ENCODE measurements around the gene S100B. TPM values are rescaled to one million over a fixed set of nuclear protein-coding genes. Genes with fewer than 3 reads are reported as not detected.
A peak's percentile ranks its signal among the peaks of the same experiment; 100 is the strongest.

The S100B gene
- total RNA-seq, 1 donor from 2014 or later, result not detected

- Mint-ChIP-seq H3K27ac (ENCODE audit: unreplicated experiment) (no peak overlapping the region), H3K36me3 (ENCODE audit: low read depth) (no peaks in the 10 kb centered on the region), H3K4me3 (ENCODE audit: unreplicated experiment) (no peak overlapping the region), H3K4me1 (ENCODE audit: low read depth) (peaks cover 17% of the 10 kb centered on the region), H3K27me3 (ENCODE audit: low read depth) (no peaks in the 10 kb centered on the region), H3K9me3 (ENCODE audit: low read depth) (peaks cover 6% of the 10 kb centered on the region)
- DNase-seq (ENCODE audit: low spot score), result no peak
- TF ChIP-seq CTCF (IDR thresholded peaks at IDR 0.05), result no peak
Observed at GRCh38 chr21:46626536-46626935, 21.7 kb upstream of the S100B start.

GRCh38 chr21:46625759-46626158 lies 20.9 kb upstream of the S100B start:
- H3K27ac Mint-ChIP-seq (ENCODE audit: unreplicated experiment), result no peak overlapping the region
- no peak overlapping the region for H3K4me3 Mint-ChIP-seq (ENCODE audit: unreplicated experiment)
- TF ChIP-seq CTCF (IDR thresholded peaks at IDR 0.05), result no peak
- H3K36me3 Mint-ChIP-seq (ENCODE audit: low read depth), result no peaks in the 10 kb centered on the region
- DNase-seq (ENCODE audit: low spot score), result no peak
- H3K9me3 Mint-ChIP-seq (ENCODE audit: low read depth), result peaks cover 7% of the 10 kb centered on the region
- H3K27me3 Mint-ChIP-seq (ENCODE audit: low read depth), result no peaks in the 10 kb centered on the region
- H3K4me1 Mint-ChIP-seq (ENCODE audit: low read depth), result peaks cover 24% of the 10 kb centered on the region

- Mint-ChIP-seq H3K9me3 (ENCODE audit: low read depth) (peaks cover 22% of the 10 kb centered on the region), H3K36me3 (ENCODE audit: low read depth) (peaks cover 2% of the 10 kb centered on the region), H3K27me3 (ENCODE audit: low read depth) (no peaks in the 10 kb centered on the region), H3K4me3 (ENCODE audit: unreplicated experiment) (no peak overlapping the region), H3K27ac (ENCODE audit: unreplicated experiment) (no peak overlapping the region), H3K4me1 (ENCODE audit: low read depth) (peaks cover 41% of the 10 kb centered on the region)
- no peak for DNase-seq (ENCODE audit: low spot score)
- no peak for TF ChIP-seq CTCF (IDR thresholded peaks at IDR 0.05)
Observed at GRCh38 chr21:46624050-46624449, 19.2 kb upstream of the S100B start.

GRCh38 chr21:46622226-46622625 lies 17.3 kb upstream of the S100B start:
- Mint-ChIP-seq H3K9me3 (ENCODE audit: low read depth) (peaks cover 22% of the 10 kb centered on the region), H3K4me3 (ENCODE audit: unreplicated experiment) (no peak overlapping the region), H3K27ac (ENCODE audit: unreplicated experiment) (peak overlapping the region; percentile 94), H3K27me3 (ENCODE audit: low read depth) (no peaks in the 10 kb centered on the region), H3K4me1 (ENCODE audit: low read depth) (peaks cover 41% of the 10 kb centered on the region), H3K36me3 (ENCODE audit: low read depth) (peaks cover 2% of the 10 kb centered on the region)
- no peak for DNase-seq (ENCODE audit: low spot score)
- TF ChIP-seq CTCF (IDR thresholded peaks at IDR 0.05), result no peak

- peak overlapping the region; percentile 94 for H3K27ac Mint-ChIP-seq (ENCODE audit: unreplicated experiment)
- peaks cover 2% of the 10 kb centered on the region for H3K36me3 Mint-ChIP-seq (ENCODE audit: low read depth)
- H3K27me3 Mint-ChIP-seq (ENCODE audit: low read depth), result no peaks in the 10 kb centered on the region
- peaks cover 22% of the 10 kb centered on the region for H3K9me3 Mint-ChIP-seq (ENCODE audit: low read depth)
- H3K4me3 Mint-ChIP-seq (ENCODE audit: unreplicated experiment), result no peak overlapping the region
- DNase-seq (ENCODE audit: low spot score), result no peak
- peaks cover 41% of the 10 kb centered on the region for H3K4me1 Mint-ChIP-seq (ENCODE audit: low read depth)
- no peak for TF ChIP-seq CTCF (IDR thresholded peaks at IDR 0.05)
Observed at GRCh38 chr21:46621457-46622182, 16.7 kb upstream of the S100B start.
